Muscle layer of colon (tissue), 2 donors: ENCODE data around the gene HK1.
A peak's percentile ranks its signal among the peaks of the same experiment; 100 is the strongest.

ENCODE experiments used
- H3K27ac ChIP-seq: one replicate; pipeline ENCODE4 v1.7.0; 2013; ENCODE audit warnings: low read depth, mild to moderate bottlenecking, low read length, moderate library complexity
- H3K27me3 ChIP-seq, 2 donors: one replicate each; pipeline ENCODE4 v1.7.0; 2013; ENCODE audit warnings: low read length in 2 of 2, mild to moderate bottlenecking in 2 of 2; ENCODE audit not compliant: insufficient read depth in 2 of 2, control insufficient read depth in 1 of 2
- H3K36me3 ChIP-seq: one replicate; pipeline ENCODE4 v1.7.0; 2013; ENCODE audit warnings: mild to moderate bottlenecking, low read length; ENCODE audit not compliant: insufficient read depth
- H3K4me1 ChIP-seq: one replicate; pipeline ENCODE4 v1.7.0; 2013; ENCODE audit warnings: mild to moderate bottlenecking, low read length; ENCODE audit not compliant: insufficient read depth
- H3K4me3 ChIP-seq, 2 donors: one replicate each; pipeline ENCODE4 v1.7.0; 2013; ENCODE audit warnings: low read length in 2 of 2, low read depth in 1 of 2, mild to moderate bottlenecking in 1 of 2, moderate library complexity in 1 of 2
- H3K9ac ChIP-seq: one replicate; pipeline ENCODE4 v1.7.0; 2013; ENCODE audit warnings: low read length
- H3K9me3 ChIP-seq: one replicate; pipeline ENCODE4 v1.7.0; 2013; ENCODE audit warnings: mild to moderate bottlenecking, low read length
- donor health status: abdominal sarcoma.
- donor health status: Adenocarcinoma of cecum.

Gene HK1

GRCh38 chr10:69409176-69409495, 130.8 kb downstream of the HK1 start:
- peak overlapping the region in 1 of 2 donors; percentile 9 for H3K4me3 ChIP-seq
- peak overlapping the region; percentile 75 for H3K27ac ChIP-seq
- H3K9me3 ChIP-seq: no peaks in the 10 kb centered on the region
- no peak overlapping the region for H3K9ac ChIP-seq
- H3K36me3 ChIP-seq: peaks cover 26% of the 10 kb centered on the region
- H3K4me1 ChIP-seq: peaks cover 61% of the 10 kb centered on the region
- no peaks in the 10 kb centered on the region for H3K27me3 ChIP-seq

DNA sequence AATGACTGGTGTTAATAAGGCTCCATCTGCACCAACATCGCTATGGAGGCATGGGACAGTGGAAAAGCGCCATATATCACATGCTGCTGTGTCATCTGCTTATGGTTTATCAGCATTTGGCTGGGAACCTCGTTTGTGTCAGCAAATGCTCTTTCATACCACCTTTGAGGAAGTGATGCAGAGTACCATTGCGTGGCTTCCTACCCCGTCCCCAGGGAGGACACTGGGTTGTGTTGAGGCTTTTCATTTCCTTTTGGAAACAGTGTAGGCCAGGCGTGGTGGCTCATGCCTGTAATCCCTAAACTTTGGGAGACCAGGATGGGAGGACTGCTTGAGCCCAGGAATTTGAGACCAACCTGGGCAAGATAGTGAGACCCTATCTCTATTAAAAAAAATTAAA, 131.7 kb downstream of the HK1 start:
- H3K4me1 ChIP-seq: peaks cover 61% of the 10 kb centered on the region
- H3K27me3 ChIP-seq: no peaks in the 10 kb centered on the region
- no peak overlapping the region for H3K4me3 ChIP-seq
- peak overlapping the region; percentile 77 for H3K27ac ChIP-seq
- no peak overlapping the region for H3K9ac ChIP-seq
- H3K9me3 ChIP-seq: no peaks in the 10 kb centered on the region
- H3K36me3 ChIP-seq: peaks cover 18% of the 10 kb centered on the region

- H3K9me3 ChIP-seq: no peaks in the 10 kb centered on the region
- H3K27ac ChIP-seq: peak overlapping the region; percentile 77
- peaks cover 59% of the 10 kb centered on the region for H3K4me1 ChIP-seq
- peak overlapping the region; percentile 39 for H3K9ac ChIP-seq
- peaks cover 12% of the 10 kb centered on the region for H3K36me3 ChIP-seq
- no peak overlapping the region for H3K4me3 ChIP-seq
- no peaks in the 10 kb centered on the region for H3K27me3 ChIP-seq
Measured at GRCh38 chr10:69410487-69410886, 132.2 kb downstream of the HK1 start.

DNA sequence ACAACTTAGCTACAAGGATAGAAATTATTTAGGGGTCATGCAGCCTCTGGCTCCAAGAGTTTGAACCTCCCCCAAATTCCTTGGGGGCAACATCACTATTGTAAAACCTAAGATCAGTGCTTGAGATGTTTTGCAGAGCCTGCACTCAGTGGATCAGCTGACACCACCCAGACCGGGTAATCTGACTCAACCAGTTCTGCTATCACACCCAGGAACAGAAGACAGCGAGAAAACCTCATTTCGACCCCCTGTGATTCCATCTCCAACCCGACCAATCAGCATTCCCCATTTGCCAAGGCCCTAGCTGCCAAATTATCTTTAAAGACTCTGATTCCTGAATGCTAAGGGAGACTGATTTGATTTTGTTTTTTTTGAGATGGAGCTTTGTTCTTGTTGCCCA, 133.2 kb downstream of the HK1 start:
- Histone ChIP-seq H3K9me3 (no peaks in the 10 kb centered on the region), H3K27me3 (no peaks in the 10 kb centered on the region), H3K36me3 (peaks cover 7% of the 10 kb centered on the region), H3K27ac (peak overlapping the region; percentile 77), H3K9ac (peak overlapping the region; percentile 39), H3K4me3 (no peak overlapping the region), H3K4me1 (peaks cover 49% of the 10 kb centered on the region)

- Histone ChIP-seq H3K9ac (peak overlapping the region; percentile 17), H3K27ac (peak overlapping the region; percentile 77), H3K4me3 (peak overlapping the region in 1 of 2 donors; percentile 16), H3K27me3 (no peaks in the 10 kb centered on the region), H3K9me3 (no peaks in the 10 kb centered on the region), H3K36me3 (no peaks in the 10 kb centered on the region), H3K4me1 (peaks cover 44% of the 10 kb centered on the region)
Measured at GRCh38 chr10:69412232-69412790, 134.0 kb downstream of the HK1 start.

DNA sequence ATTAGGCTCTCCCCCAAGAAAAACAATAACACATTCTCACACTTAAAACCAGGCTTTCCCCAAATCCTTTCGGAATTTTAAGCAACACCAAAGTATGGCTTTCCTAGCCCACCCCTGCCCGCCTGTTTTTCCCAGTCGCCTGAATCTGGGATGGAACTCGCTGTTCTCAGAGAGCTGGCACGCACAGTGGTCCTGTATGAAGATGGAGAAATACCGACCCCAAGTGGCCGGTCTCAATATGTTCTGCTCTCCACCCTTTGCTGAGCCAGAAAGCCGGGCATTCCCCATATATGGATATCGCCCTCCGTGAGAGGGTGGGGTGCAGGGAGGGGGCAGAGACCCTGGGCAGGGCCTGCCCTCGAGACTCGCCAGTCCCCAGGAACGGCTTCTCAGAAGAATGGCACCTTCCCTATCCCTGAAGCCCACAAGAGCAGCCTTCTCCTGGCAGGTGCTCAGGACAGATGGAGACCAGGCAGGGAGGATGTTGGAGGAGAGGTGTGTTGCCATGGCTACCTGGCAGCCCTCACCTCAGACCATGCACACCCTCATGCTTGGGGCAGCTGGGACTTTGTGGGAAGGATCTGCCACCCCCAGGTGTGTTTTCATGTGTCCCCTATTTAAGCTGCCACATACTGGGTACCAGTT, 135.0 kb downstream of the HK1 start:
- Histone ChIP-seq H3K9me3 (no peaks in the 10 kb centered on the region), H3K27ac (peak overlapping the region; percentile 77), H3K27me3 (no peaks in the 10 kb centered on the region), H3K4me1 (peaks cover 44% of the 10 kb centered on the region), H3K36me3 (no peaks in the 10 kb centered on the region), H3K9ac (peak overlapping the region; percentile 94), H3K4me3 (peak overlapping the region; percentile 67)

GRCh38 chr10:69414036-69415018, 136.0 kb downstream of the HK1 start:
- no peaks in the 10 kb centered on the region for H3K36me3 ChIP-seq
- H3K9ac ChIP-seq: peak overlapping the region; percentile 94
- peak overlapping the region; percentile 77 for H3K27ac ChIP-seq
- H3K27me3 ChIP-seq: no peaks in the 10 kb centered on the region
- H3K4me1 ChIP-seq: peaks cover 48% of the 10 kb centered on the region
- H3K4me3 ChIP-seq: peak overlapping the region; percentile 67
- H3K9me3 ChIP-seq: no peaks in the 10 kb centered on the region

DNA sequence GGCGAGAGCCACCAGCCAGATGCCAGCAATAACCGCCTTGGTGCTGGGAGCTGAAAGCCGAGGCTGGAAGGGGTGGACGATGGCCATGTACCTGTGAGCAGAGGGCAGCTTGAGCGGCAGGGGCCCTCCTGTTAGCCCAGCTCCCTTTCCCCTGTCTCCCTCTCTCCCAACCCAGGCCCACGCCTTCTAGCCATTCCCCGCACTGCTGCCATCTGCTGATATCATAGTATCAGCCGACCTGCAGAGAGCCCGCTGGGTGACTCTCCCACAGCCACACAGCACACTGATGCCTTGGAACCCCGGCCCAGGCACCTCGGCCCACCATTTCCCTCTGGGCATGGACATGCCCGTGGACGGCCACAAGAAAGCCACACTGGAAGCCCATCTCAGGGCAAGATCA, 136.8 kb downstream of the HK1 start:
- H3K4me1 ChIP-seq: peaks cover 51% of the 10 kb centered on the region
- peak overlapping the region; percentile 77 for H3K27ac ChIP-seq
- no peaks in the 10 kb centered on the region for H3K36me3 ChIP-seq
- peak overlapping the region; percentile 94 for H3K9ac ChIP-seq
- H3K4me3 ChIP-seq: peak overlapping the region; percentile 67
- H3K27me3 ChIP-seq: no peaks in the 10 kb centered on the region
- no peaks in the 10 kb centered on the region for H3K9me3 ChIP-seq

DNA sequence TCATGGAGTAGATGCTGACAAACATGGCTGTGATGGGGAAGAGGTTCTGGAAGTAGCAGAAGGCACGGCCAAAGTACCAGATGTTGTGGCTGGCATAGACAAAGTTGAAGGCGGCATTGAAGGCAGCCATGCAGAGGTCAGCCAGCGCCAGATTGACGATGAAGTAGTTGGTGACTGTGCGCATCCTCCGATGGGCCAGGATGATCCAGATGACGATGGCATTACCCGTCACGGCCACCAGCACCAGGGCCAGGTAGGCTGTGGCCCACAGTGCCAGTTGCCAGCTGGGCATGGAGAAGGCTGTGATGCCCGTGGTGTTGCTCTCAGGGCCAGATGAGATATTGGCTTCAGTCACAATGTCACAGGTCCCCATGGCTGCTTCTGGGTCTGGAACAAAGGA, 137.7 kb downstream of the HK1 start:
- H3K4me1 ChIP-seq: peaks cover 48% of the 10 kb centered on the region
- H3K27ac ChIP-seq: peak overlapping the region; percentile 77
- no peaks in the 10 kb centered on the region for H3K9me3 ChIP-seq
- H3K9ac ChIP-seq: peak overlapping the region; percentile 94
- peak overlapping the region; percentile 67 for H3K4me3 ChIP-seq
- no peaks in the 10 kb centered on the region for H3K27me3 ChIP-seq
- H3K36me3 ChIP-seq: no peaks in the 10 kb centered on the region

DNA sequence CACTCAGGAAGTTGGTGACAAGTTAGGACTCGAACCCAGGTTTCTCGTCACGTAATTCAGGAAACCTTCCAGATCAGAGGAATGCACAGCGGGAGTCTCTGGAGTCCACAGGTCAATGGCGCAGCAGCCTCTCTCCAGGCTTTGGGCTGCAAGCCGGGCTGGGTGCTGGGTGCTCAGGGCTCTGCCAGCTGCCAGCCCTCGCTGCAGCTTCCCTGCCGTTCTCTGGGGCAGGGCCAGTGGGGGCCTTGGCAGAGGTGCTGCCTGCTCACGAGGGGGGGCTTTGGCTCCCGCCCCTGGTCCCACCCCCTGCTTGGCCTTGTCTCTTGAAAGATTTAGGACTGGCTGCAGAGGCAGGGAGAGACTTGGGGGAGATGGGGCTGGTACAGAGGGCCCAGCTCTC, 138.4 kb downstream of the HK1 start, which contains the start of gene TACR2:
TSS of gene TACR2 (minus strand) at position 224 of the 400 bp plus-strand sequence. CDS start 595 bp downstream, outside the sequence.
- no peaks in the 10 kb centered on the region for H3K9me3 ChIP-seq
- no peaks in the 10 kb centered on the region for H3K36me3 ChIP-seq
- H3K9ac ChIP-seq: peak within 1 kb of the TSS; percentile 94
- peak within 1 kb of the TSS; percentile 67 for H3K4me3 ChIP-seq
- H3K4me1 ChIP-seq: peaks cover 54% of the 10 kb centered on the region
- H3K27ac ChIP-seq: peak within 1 kb of the TSS; percentile 77
- no peaks in the 10 kb centered on the region for H3K27me3 ChIP-seq

- H3K27ac ChIP-seq: peak overlapping the region; percentile 77
- no peaks in the 10 kb centered on the region for H3K27me3 ChIP-seq
- H3K36me3 ChIP-seq: no peaks in the 10 kb centered on the region
- H3K4me3 ChIP-seq: peak overlapping the region; percentile 17 to 41
- H3K9me3 ChIP-seq: no peaks in the 10 kb centered on the region
- peak overlapping the region; percentile 72 for H3K9ac ChIP-seq
- peaks cover 53% of the 10 kb centered on the region for H3K4me1 ChIP-seq
Measured at GRCh38 chr10:69417542-69417941, 139.2 kb downstream of the HK1 start.
